Dermis blood vessel endothelial cell (primary cell): Measurements from ENCODE around the gene FANCD2. TPM values are rescaled to one million over a fixed set of nuclear protein-coding genes. Genes with fewer than 3 reads are reported as not detected.
A peak's percentile ranks its signal among the peaks of the same experiment; 100 is the strongest.
"Not testable (repeated sequence)": the region's sequence is repeated elsewhere in the genome, so short reads cannot be mapped to it uniquely, and the experiment has no call there.

Experiments used
- DNase-seq: peaks from one replicate; pipeline ENCODE4 v3.0.0; 2010
- total RNA-seq: library from RNA; depleted of rRNA; stranded (reverse); fragments of >200 nt; gene quantifications from 2 replicates; pipeline ENCODE4 v1.2.3, GENCODE V29; 2014

The FANCD2 gene
- total RNA-seq, 1 donor from 2014 or later: 15.0 TPM

DNA sequence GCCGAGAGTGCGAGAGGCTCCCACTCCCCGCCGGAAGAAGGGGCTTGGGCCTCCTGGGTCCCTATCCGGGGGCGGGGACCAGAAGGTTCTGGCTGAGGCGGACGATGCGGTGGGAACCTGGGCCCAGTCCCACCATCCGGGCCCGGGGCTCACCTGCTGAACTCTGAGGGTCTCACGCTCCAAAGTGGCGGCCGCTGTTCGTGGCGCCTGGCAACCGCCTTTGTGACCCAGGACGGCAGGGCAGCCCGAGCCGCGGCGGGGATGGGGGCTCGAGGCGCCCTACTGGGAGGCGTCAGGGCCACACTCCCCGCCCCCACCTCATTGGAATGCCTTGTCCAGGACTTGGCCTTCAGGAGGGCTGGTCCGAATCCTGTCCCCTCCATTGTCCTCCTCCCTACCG lies 81.9 kb downstream of the FANCD2 start, which contains the start of gene FANCD2OS:
Gene FANCD2OS, minus strand, starts transcription at position 165 of the 400 bp plus-strand sequence. CDS start 3,481 bp downstream, outside the sequence.
- DNase-seq: no peak

GRCh38 chr3:10115326-10116137 lies 89.3 kb downstream of the FANCD2 start, which contains the start of gene BRK1:
BRK1 (plus strand) TSS chr3:10115675; CDS start chr3:10115702, 27 bp downstream.
- peak; percentile 98 for DNase-seq

GRCh38 chr3:10116138-10116460 lies 89.9 kb downstream of the FANCD2 start:
- DNase-seq: peak; percentile 59

DNA sequence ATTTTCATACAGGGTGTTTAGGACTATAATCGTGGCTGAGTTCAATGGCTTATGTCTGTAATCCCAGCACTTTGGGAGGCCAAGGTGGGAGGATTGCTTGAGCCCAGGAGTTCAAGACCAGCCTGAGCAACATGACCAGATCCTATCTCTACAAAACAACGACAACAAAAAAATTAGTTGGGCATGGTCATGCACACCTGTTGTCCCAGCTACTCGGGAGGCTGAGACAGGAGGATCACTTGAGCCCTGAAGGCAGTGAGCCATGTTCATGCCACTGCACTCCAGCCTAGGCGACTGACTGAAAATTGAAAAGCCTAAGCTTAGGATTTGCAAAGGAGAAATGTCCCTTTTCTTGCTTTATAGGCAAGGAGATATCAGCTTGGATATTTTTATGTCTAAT lies 90.7 kb downstream of the FANCD2 start:
- DNase-seq: no peak

- no peak for DNase-seq
Observed at GRCh38 chr3:10119376-10119775, 93.1 kb downstream of the FANCD2 start.

DNA sequence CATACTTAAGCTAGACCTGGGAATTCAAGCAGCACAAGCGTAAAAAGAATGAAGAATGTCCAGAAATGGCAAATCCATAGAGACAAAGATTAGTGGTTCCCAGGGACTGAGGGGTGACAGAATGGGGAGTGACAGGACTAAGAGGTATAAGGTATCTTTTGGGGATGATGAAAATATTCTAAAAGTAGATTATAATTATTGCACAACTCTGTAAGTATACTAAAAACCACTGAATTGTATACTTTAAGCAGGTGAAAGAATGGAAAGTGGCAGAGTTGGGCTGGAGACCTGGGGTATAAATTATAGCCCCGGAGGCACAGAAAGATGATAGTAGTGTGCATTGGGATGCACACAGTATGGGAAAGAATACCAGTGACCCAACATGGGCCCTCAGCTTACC lies 94.8 kb downstream of the FANCD2 start:
- DNase-seq: no peak

DNA sequence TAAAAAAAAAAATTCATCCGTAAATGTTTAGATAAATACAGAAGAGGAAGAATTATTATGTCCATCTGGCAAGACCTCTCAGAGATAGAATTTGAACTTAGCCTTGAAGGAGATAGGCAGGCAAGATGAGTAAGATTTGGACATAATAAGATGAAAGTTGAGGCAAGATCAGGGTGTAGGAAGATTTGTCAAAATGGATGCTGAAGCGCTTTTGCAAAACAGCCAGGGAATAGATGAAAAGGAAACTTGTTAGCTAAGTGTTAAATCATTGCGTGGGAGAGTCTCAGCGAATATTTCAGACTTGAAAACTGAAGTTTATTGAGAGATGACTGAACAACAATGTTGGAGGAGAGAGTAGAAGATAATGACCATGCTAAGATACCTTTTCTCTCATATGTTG lies 96.5 kb downstream of the FANCD2 start:
- no peak for DNase-seq

DNA sequence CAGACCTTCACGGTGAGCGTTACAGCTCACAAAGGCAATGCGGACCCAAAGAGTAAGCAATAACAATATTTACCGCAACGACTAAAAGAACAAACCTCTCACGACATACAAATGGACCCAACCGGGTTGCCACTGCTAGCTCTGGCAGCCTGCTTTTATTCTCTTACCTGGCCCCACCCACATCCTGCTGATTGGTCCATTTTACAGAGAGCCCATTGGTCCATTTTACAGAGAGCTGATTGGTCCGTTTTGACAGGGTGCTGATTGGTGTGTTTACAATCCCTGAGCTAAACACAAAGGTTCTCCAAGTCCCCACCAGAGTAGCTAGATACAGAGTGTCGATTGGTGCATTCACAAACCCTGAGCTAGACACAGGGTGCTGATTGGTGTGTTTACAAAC lies 109.6 kb downstream of the FANCD2 start:
- DNase-seq: not testable (repeated sequence)

- DNase-seq: no peak
Observed at GRCh38 chr3:10136426-10137005, 110.3 kb downstream of the FANCD2 start.

DNA sequence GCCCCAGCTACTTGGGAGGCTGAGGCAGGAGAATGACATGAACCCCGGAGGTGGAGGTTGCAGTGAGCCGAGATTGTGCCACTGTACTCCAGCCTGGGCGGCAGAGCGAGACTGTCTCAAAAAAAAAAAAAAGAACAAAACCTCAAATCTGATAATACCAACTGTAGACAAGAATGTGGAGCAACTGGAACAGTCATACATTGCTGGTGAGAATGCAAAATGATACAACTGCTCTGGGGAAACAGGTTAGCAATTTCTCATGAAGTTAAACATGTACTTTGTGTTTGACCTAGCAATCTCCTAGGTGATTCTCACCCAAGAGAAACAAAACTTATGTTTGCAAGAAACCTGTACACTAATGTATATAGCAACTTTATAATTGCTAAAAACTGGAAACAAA lies 110.9 kb downstream of the FANCD2 start:
- no peak for DNase-seq

DNA sequence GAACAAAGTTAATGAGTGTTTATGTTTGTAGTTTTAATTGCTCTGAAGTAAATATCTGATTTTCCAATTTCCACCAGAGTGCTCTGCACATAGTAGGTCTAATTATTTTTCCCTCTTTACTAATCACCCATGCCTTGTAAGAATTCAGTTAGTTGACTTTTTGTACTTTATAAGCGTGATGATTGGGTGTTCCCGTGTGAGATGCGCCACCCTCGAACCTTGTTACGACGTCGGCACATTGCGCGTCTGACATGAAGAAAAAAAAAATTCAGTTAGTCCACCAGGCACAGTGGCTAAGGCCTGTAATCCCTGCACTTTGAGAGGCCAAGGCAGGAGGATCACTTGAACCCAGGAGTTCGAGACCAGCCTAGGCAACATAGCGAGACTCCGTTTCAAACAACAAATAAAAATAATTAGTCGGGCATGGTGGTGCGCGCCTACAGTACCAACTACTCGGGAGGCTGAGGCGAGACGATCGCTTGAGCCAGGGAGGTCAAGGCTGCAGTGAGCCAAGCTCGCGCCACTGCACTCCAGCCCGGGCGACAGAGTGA lies 114.8 kb downstream of the FANCD2 start:
- DNase-seq: no peak

GRCh38 chr3:10142707-10143560 lies 116.7 kb downstream of the FANCD2 start:
- peak; percentile 35 for DNase-seq

GRCh38 chr3:10145685-10146084 lies 119.4 kb downstream of the FANCD2 start:
- DNase-seq: no peak

GRCh38 chr3:10149226-10149625 lies 123.0 kb downstream of the FANCD2 start:
- DNase-seq: no peak

DNA sequence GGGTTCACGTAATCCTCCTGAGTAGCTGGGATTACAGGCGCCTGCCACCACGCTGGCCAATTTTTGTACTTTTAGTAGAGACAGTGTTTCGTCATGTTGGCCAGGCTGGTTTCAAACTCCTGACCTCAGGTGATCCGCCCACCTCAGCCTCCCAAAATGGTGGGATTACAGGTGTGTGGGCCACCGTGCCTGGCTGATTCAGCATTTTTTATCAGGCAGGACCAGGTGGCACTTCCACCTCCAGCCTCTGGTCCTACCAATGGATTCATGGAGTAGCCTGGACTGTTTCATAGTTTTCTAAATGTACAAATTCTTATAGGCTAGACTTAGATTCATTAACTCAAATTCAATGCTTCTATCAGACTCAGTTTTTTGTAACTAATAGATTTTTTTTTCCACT lies 124.8 kb downstream of the FANCD2 start:
- DNase-seq: no peak

Other genes with a start within 250 kb of the FANCD2 start
- 39.5 and 60.6 TPM in 2 replicates for gene TADA3, start 234.0 kb upstream of the FANCD2 start, total RNA-seq
- 210 and 309 TPM in 2 replicates for gene ARPC4, start 233.4 kb upstream of the FANCD2 start, total RNA-seq
- gene TTLL3, start 216.2 kb upstream of the FANCD2 start, total RNA-seq: 9.3 and 20.3 TPM in 2 replicates
- 28.9 and 33.3 TPM in 2 replicates for gene RPUSD3, start 182.4 kb upstream of the FANCD2 start, total RNA-seq
- not detected in 2 replicates for gene CIDEC, start 146.2 kb upstream of the FANCD2 start, total RNA-seq
- gene JAGN1, start 135.8 kb upstream of the FANCD2 start, total RNA-seq: 31.6 and 39.5 TPM in 2 replicates
- gene IL17RE, start 123.6 kb upstream of the FANCD2 start, total RNA-seq: 0.14 and 0.17 TPM in 2 replicates
- 20.4 and 25.4 TPM in 2 replicates for gene IL17RC, start 109.3 kb upstream of the FANCD2 start, total RNA-seq
- 33.1 and 50.4 TPM in 2 replicates for gene CRELD1, start 92.6 kb upstream of the FANCD2 start, total RNA-seq
- 0.68 and 0.84 TPM in 2 replicates for gene PRRT3, start 74.0 kb upstream of the FANCD2 start, total RNA-seq
- 44.6 and 121 TPM in 2 replicates for gene EMC3, start 39.6 kb upstream of the FANCD2 start, total RNA-seq
- not detected in 2 replicates for gene FANCD2OS, start 81.8 kb downstream of the FANCD2 start, total RNA-seq
- 117 and 148 TPM in 2 replicates for gene BRK1, start 89.2 kb downstream of the FANCD2 start, total RNA-seq
- 51.8 and 51.9 TPM in 2 replicates for gene VHL, start 115.3 kb downstream of the FANCD2 start, total RNA-seq
- 42.5 and 55.6 TPM in 2 replicates for gene IRAK2, start 138.5 kb downstream of the FANCD2 start, total RNA-seq
- gene TATDN2, start 222.0 kb downstream of the FANCD2 start, total RNA-seq: 11.4 and 13.8 TPM in 2 replicates